Measurements from ENCODE around the gene MANF.

GRCh38 chr3:51358981-51359380 is 26.1 kb upstream of the MANF start:
- TF ChIP-seq CTCF (IDR thresholded peaks at IDR 0.05; ENCODE audit: low read depth, low read length, poor library complexity, severe bottlenecking) (no peak), EZH2phosphoT487 (IDR thresholded peaks at IDR 0.05; ENCODE audit: borderline replicate concordance, low read length) (no peak)

Data from DOHH2 (cell line).